PC-9 (cell line): ENCODE measurements around the gene C18orf32. TPM values are rescaled to one million over a fixed set of nuclear protein-coding genes. Genes with fewer than 3 reads are reported as not detected.
"Not testable (repeated sequence)": the region's sequence is repeated elsewhere in the genome, so short reads cannot be mapped to it uniquely, and the experiment has no call there.

Experiments
- BruUV-seq: library from RNA; stranded (reverse); fragments of 400-500 nt; replicated peaks from 2 replicates; lab custom pipeline; 2021; lab: Mats Ljungman, UMichigan
- CTCF ChIA-PET: fragments of 300-600 bp; sonication (Branson Sonifier 250); formaldehyde crosslinking; loops from one replicate; lab custom pipeline; 2022; ENCODE audit warnings: antibody characterized with exemption; lab: Charles Lee
- POLR2A ChIA-PET: fragments of 300-600 bp; sonication (Branson Sonifier 250); formaldehyde crosslinking; loops from one replicate; lab custom pipeline; 2022; ENCODE audit warnings: antibody characterized with exemption; ENCODE audit not compliant: unreplicated experiment; lab: Charles Lee
- DNase-seq, 2 experiments: peaks; one replicate each; pipeline versions ENCODE4 v3.0.0 to v3.0.0-alpha.2; 2015 to 2022; ENCODE audit warnings: mixed read lengths in 1 of 2
- H2AFZ ChIP-seq: fragments of 200-600 bp; sonication (generic); 2 replicates; pipeline ENCODE4 v1.8.1; 2017; ENCODE audit warnings: antibody characterized with exemption
- H3F3A ChIP-seq: fragments of 200-600 bp; sonication (generic); 2 replicates; pipeline ENCODE4 v1.8.1; 2017; ENCODE audit warnings: antibody characterized with exemption, mild to moderate bottlenecking, low read depth; ENCODE audit not compliant: insufficient read depth
- H3K27ac ChIP-seq: fragments of 200-600 bp; sonication (generic); 2 replicates; pipeline ENCODE4 v1.6.1; 2016; ENCODE audit warnings: mixed run types
- H3K27me3 ChIP-seq: fragments of 200-600 bp; sonication (generic); 2 replicates; pipeline ENCODE4 v1.6.1; 2016; ENCODE audit warnings: low read depth, mixed run types; ENCODE audit not compliant: insufficient read depth
- H3K36me3 ChIP-seq: fragments of 200-600 bp; sonication (generic); 2 replicates; pipeline ENCODE4 v1.6.1; 2016; ENCODE audit warnings: low read depth, mixed run types
- H3K4me1 ChIP-seq: fragments of 200-600 bp; sonication (generic); replicated peaks from 2 replicates; pipeline ENCODE4 v1.6.1; 2016; ENCODE audit warnings: mixed run types; ENCODE audit not compliant: insufficient read depth
- H3K4me2 ChIP-seq: fragments of 200-600 bp; sonication (generic); 2 replicates; pipeline ENCODE4 v1.6.1; 2017; ENCODE audit warnings: mixed run types
- H3K4me3 ChIP-seq: fragments of 200-600 bp; sonication (generic); 2 replicates; pipeline ENCODE4 v1.6.1; 2016; ENCODE audit warnings: mixed run types
- H3K79me2 ChIP-seq: fragments of 200-600 bp; sonication (generic); 2 replicates; pipeline ENCODE4 v1.6.1; 2017; ENCODE audit warnings: low read depth, mixed run types
- H3K9me2 ChIP-seq: fragments of 200-600 bp; sonication (generic); 2 replicates; pipeline ENCODE4 v1.8.1; 2017; ENCODE audit warnings: mild to moderate bottlenecking; ENCODE audit not compliant: insufficient read depth
- H3K9me3 ChIP-seq: fragments of 200-600 bp; sonication (generic); 2 replicates; pipeline ENCODE4 v1.8.1; 2016; ENCODE audit warnings: low read depth; ENCODE audit not compliant: insufficient read depth
- H4K20me1 ChIP-seq: fragments of 200-600 bp; sonication (generic); 2 replicates; pipeline ENCODE4 v1.8.1; 2017; ENCODE audit not compliant: insufficient read depth
- EZH2 ChIP-seq: fragments of 200-600 bp; sonication (generic); IDR thresholded peaks from 2 replicates; pipeline ENCODE4 v1.8.0; 2017; ENCODE audit warnings: antibody characterized with exemption, low read depth
- intact Hi-C: fragments of 100-400 bp; cut with micrococcal nuclease; formaldehyde crosslinking; loops from one replicate; pipeline ENCODE4 v1.10.0; 2022; ENCODE audit not compliant: unreplicated experiment
- total RNA-seq: library from RNA; stranded (reverse); gene quantifications from 2 replicates; pipeline ENCODE4 v1.2.3, GENCODE V29; 2021
- TF ChIP-seq, protein P1 (sequence below): fragments of 200-600 bp; sonication (generic); conservative IDR thresholded peaks from 2 replicates; pipeline ENCODE4 v1.6.1; 2017; ENCODE audit warnings: mixed run types, antibody characterized with exemption, mild to moderate bottlenecking, moderate library complexity

C18orf32 gene
- total RNA-seq, 1 experiment from 2014 or later: 19.2 TPM

DNA sequence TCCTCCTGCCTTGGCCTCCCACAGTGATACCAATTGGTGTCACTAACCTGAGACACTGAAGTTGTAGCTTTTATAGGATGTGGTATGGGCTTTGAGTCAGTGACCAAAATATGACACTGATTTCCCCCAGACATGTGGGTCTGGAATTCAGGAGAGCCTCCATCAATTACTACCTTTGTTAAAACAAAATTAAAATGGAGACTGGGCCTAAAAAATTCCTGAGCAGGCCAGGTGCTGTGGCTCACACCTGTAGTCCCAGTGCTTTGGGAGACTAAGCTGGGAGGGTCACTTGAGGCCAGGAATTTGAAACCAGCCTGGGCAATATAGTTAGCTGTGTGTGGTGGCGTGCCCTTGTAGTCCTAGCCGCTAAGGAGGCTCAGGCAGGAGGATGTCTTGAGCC is 37.9 kb upstream of the C18orf32 start:
- TF ChIP-seq, protein P1, sequence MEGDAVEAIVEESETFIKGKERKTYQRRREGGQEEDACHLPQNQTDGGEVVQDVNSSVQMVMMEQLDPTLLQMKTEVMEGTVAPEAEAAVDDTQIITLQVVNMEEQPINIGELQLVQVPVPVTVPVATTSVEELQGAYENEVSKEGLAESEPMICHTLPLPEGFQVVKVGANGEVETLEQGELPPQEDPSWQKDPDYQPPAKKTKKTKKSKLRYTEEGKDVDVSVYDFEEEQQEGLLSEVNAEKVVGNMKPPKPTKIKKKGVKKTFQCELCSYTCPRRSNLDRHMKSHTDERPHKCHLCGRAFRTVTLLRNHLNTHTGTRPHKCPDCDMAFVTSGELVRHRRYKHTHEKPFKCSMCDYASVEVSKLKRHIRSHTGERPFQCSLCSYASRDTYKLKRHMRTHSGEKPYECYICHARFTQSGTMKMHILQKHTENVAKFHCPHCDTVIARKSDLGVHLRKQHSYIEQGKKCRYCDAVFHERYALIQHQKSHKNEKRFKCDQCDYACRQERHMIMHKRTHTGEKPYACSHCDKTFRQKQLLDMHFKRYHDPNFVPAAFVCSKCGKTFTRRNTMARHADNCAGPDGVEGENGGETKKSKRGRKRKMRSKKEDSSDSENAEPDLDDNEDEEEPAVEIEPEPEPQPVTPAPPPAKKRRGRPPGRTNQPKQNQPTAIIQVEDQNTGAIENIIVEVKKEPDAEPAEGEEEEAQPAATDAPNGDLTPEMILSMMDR: no peak
- no peak for TF ChIP-seq EZH2
- H4K20me1 ChIP-seq: no peaks in the 10 kb centered on the region
- H3K4me3 ChIP-seq: no peak overlapping the region
- H3K27ac ChIP-seq: no peak overlapping the region
- no peaks in the 10 kb centered on the region for H3K27me3 ChIP-seq
- H3F3A ChIP-seq: 0 out of 2 replicates have a peak, but pooled peaks cover 10% of the 10 kb centered on the region
- no peaks in the 10 kb centered on the region for H3K9me3 ChIP-seq
- BruUV-seq: no TSS peak
- no peak overlapping the region for H3K4me2 ChIP-seq
- H3K36me3 ChIP-seq: no peaks in the 10 kb centered on the region
- H2AFZ ChIP-seq: no peak overlapping the region
- intact Hi-C loops: no loop called here
- H3K9me2 ChIP-seq: no peaks in the 10 kb centered on the region
- no peak for DNase-seq
- ChIA-PET CTCF (interaction anchor here (0.6 kb wide), 1 partner anchor 947 kb away, joined by 3 read pairs; no protein-coding TSS in a partner anchor), POLR2A (no interaction called here)
- no peaks in the 10 kb centered on the region for H3K79me2 ChIP-seq
- peaks cover 12% of the 10 kb centered on the region; the same call in 1 of the 2 replicates for H3K4me1 ChIP-seq

DNA sequence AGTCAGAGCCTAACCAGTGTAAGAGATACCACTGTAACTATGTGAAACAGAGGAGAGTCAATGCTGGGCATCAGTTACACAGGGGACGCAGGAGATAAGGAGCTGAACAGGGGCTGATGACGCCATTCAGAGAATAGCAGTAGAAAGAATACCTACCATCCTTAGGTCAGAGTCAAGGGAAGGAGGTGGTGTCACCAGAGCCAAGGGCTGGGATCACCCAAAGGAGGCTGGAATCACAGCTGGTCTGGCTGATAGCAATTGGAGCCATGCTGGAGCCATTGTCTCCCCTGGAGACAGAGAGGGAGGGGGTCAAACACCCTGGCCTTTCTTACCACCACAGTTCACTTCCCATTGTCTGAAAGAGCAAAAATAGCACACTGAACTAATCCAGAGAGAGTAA is 37.3 kb upstream of the C18orf32 start:
- Histone ChIP-seq H3K27me3 (no peaks in the 10 kb centered on the region), H3K9me3 (no peaks in the 10 kb centered on the region), H3K79me2 (no peaks in the 10 kb centered on the region), H3F3A (0 out of 2 replicates have a peak, but pooled peaks cover 10% of the 10 kb centered on the region), H3K27ac (no peak overlapping the region), H3K4me2 (no peak overlapping the region), H4K20me1 (no peaks in the 10 kb centered on the region), H3K4me3 (no peak overlapping the region), H3K4me1 (0 out of 2 replicates have a peak, but pooled peaks cover 12% of the 10 kb centered on the region), H3K36me3 (no peaks in the 10 kb centered on the region), H3K9me2 (no peaks in the 10 kb centered on the region), H2AFZ (no peak overlapping the region)
- no peak for DNase-seq
- ChIA-PET CTCF (interaction anchor here (0.6 kb wide), 1 partner anchor 947 kb away, joined by 3 read pairs; no protein-coding TSS in a partner anchor), POLR2A (no interaction called here)
- BruUV-seq: no TSS peak
- TF ChIP-seq EZH2: no peak
- TF ChIP-seq, protein P1: no peak
- intact Hi-C loops: no loop called here

DNA sequence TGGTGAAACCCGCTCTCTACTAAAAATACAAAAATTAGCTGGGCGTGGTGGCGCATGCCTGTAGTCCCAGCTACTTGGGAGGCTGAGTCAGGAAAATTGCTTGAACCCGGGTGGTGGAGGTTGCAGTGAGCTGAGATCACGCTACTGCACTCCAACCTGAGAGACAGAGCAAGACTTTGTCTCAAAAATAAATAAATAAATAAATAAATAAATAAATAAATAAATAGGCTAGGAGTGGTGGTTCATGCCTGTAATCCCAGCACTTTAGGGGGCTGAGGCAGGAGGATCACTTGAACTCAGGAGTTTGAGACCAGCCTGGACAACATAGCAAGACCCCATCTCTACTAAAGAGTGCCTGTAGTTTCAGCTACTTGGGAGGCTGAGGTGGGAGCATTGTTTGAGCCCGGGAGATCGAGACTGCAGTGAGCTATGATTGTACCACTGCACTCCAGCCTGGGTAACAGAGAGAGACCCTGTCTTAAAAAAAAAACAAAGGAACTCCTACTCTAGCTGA is 36.6 kb upstream of the C18orf32 start:
- intact Hi-C loops, H3K4me2 ChIP-seq, H2AFZ ChIP-seq, H3K27ac ChIP-seq, H3K9me3 ChIP-seq, POLR2A ChIA-PET, DNase-seq, H4K20me1 ChIP-seq, H3K27me3 ChIP-seq, H3F3A ChIP-seq, H3K79me2 ChIP-seq, H3K9me2 ChIP-seq, BruUV-seq, H3K36me3 ChIP-seq, H3K4me3 ChIP-seq, CTCF ChIA-PET: not testable (repeated sequence)
- 0 out of 2 replicates have a peak, but pooled peaks cover 12% of the 10 kb centered on the region for H3K4me1 ChIP-seq
